Heart left ventricle (tissue), 16 donors: ENCODE measurements around the gene FLYWCH2. TPM values are rescaled to one million over a fixed set of nuclear protein-coding genes. Genes with fewer than 3 reads are reported as not detected.

Source experiments
- ATAC-seq, 4 donors: fragments of 200-7000 bp; cut with Tn5 transposase; one replicate each; pipeline ENCODE4 v1.9.1; 2020 to 2022; ENCODE audit warnings: moderate library complexity in 4 of 4, mild to moderate bottlenecking in 3 of 4, moderate number of reproducible peaks in 1 of 4
- DNase-seq, 5 donors: peaks; one replicate each; pipeline ENCODE4 v3.0.0-alpha.2; 2020
- H3K27ac ChIP-seq, 12 donors: fragments of 200-600 bp; sonication (generic) in 4 of 12; one replicate each; pipeline versions ENCODE4 v1.5.0 to v1.8.0; 2016 to 2022; ENCODE audit warnings: mild to moderate bottlenecking in 2 of 12
- H3K27me3 ChIP-seq, 9 donors: fragments of 200-600 bp; sonication (generic) in 2 of 9; one replicate each; pipeline versions ENCODE4 v1.5.1 to v1.8.0; 2016 to 2022; ENCODE audit warnings: mild to moderate bottlenecking in 3 of 9
- H3K36me3 ChIP-seq, 9 donors: fragments of 200-600 bp; sonication (generic) in 2 of 9; one replicate each; pipeline versions ENCODE4 v1.5.0 to v1.8.0; 2018 to 2022; ENCODE audit warnings: mild to moderate bottlenecking in 2 of 9
- H3K4me1 ChIP-seq, 12 donors: fragments of 200-600 bp; sonication (generic) in 4 of 12; one replicate each; pipeline versions ENCODE4 v1.5.0 to v1.8.0; 2016 to 2022; ENCODE audit warnings: mild to moderate bottlenecking in 3 of 12
- H3K4me3 ChIP-seq, 12 donors: fragments of 200-600 bp; sonication (generic) in 4 of 12; one replicate each; pipeline versions ENCODE4 v1.5.0 to v1.8.0; 2017 to 2022; ENCODE audit warnings: mild to moderate bottlenecking in 9 of 12, moderate library complexity in 4 of 12
- H3K9me3 ChIP-seq, 12 donors: fragments of 200-600 bp; sonication (generic) in 4 of 12; one replicate each; pipeline versions ENCODE4 v1.5.0 to v1.8.0; 2016 to 2022; ENCODE audit warnings: mild to moderate bottlenecking in 1 of 12
- POLR2A ChIP-seq, 2 donors: fragments of 450-650 bp; IDR thresholded peaks; one replicate each; pipeline ENCODE4 v1.6.1; 2017; ENCODE audit warnings: antibody characterized with exemption in 2 of 2, mild to moderate bottlenecking in 2 of 2, moderate library complexity in 2 of 2
- WGBS, 4 donors: extraction: QIAGEN DNeasy Blood & Tissue Kit in 2 of 4; methylation state at CpG; one replicate each; pipeline versions ENCODE4 v1.1.5 to v1.1.7; 2013 to 2018; 5-methylcytosine and 5-hydroxymethylcytosine counted together
- intact Hi-C, 10 donors: fragments of 100-400 bp; cut with DNase I; formaldehyde crosslinking; loops; one replicate each; pipeline versions ENCODE4 v1.11.1 to v1.14.2; 2022
- long read RNA-seq, 3 donors: library from polyadenylated mRNA; unstranded; transcript quantifications; one replicate each; pipeline ENCODE4 v2.0.0, GENCODE V29; 2020 to 2021
- polyA plus RNA-seq, 2 donors: library from polyadenylated mRNA; stranded (reverse); fragments of 200-250 nt; gene quantifications; one replicate each; pipeline ENCODE4 v1.2.3, GENCODE V29; 2013
- total RNA-seq, 9 donors: library from RNA; depleted of rRNA in 2 of 9; stranded (reverse); fragments of >200 nt in 2 of 9; fragmentation: NEBNext Ultra II Directional in 3 of 9; extraction: Animal tissue kit (Norgen Biotek cat#: 25700) in 3 of 9; gene quantifications; one replicate each; pipeline versions ENCODE4 v1.1.0 to v1.2.4, GENCODE V29; 2016 to 2023
- TF ChIP-seq, protein P1 (sequence below), 12 donors: fragments of 200-600 bp; sonication (generic) in 4 of 12; IDR thresholded peaks; one replicate each; pipeline versions ENCODE4 v1.5.0 to v1.8.0; 2018 to 2022; ENCODE audit warnings: antibody characterized with exemption in 12 of 12, mild to moderate bottlenecking in 5 of 12
- donor health status: ischemic (EF 13 %, LVEDD 7.1; RV severe dilation, severe dysfunction).
- donor health status: healthy with polysubstance abuse.
- donor health status: DM: no; HTN: yes; CAD: no.
- donor health status: DM: no; HTN: no; CAD: no.
- donor health status: ischemic (EF 25% LVEDD 6.9; RV normal size, moderate dysfunction).
- donor health status: ischemic (EF 25% LVEDD 5.7; RV mildly dilated, moderate dysfunction).
- donor health status: healthy.
- donor health status: DM: yes; HTN: yes; CAD: no.
- donor health status: ischemic (EF 35%, LVEDD 5.7; RV mildly dilated, moderate dysfunction).
- donor health status: nonischemic (EF 11% LVEDD 7.7; RV severe dilation, severe dysfunction).
- donor health status: DM: yes; HTN: yes; CAD: no.
- donor health status: PGD.
- donor health status: ischemic (EF 29% LVEDD 5.4; RV normal size, mild dysfunction).
- donor health status: nonischemic (EF 23%, LVEDD 6.1; RV moderate dilation, normal function).

The FLYWCH2 gene, protein sequence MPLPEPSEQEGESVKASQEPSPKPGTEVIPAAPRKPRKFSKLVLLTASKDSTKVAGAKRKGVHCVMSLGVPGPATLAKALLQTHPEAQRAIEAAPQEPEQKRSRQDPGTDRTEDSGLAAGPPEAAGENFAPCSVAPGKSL
- total RNA-seq = 10 to 100 TPM; 20.1 to 64.1 (median 22.6) TPM
- polyA plus RNA-seq = 10 to 100 TPM; 35.3 to 53.4 TPM
- long read RNA-seq, donor 1, transcript FLYWCH2-202 (4 exons, 1,036 nt) = major isoform, 21 of 26 reads
- long read RNA-seq, donor 1, partial matches to known transcripts = 1 of 26 reads
- long read RNA-seq, donor 1, other reads (novel, unspliced or antisense) = 3 of 26 reads
- long read RNA-seq, donor 2, transcript FLYWCH2-202 (4 exons, 1,036 nt) = major isoform, 44 of 51 reads
- long read RNA-seq, donor 2, partial matches to known transcripts = 0 of 51 reads
- long read RNA-seq, donor 2, other reads (novel, unspliced or antisense) = 7 of 51 reads
- long read RNA-seq, donor 3, transcript FLYWCH2-202 (4 exons, 1,036 nt) = major isoform, 20 of 29 reads
- long read RNA-seq, donor 3, partial matches to known transcripts = 2 of 29 reads
- long read RNA-seq, donor 3, other reads (novel, unspliced or antisense) = 6 of 29 reads

DNA sequence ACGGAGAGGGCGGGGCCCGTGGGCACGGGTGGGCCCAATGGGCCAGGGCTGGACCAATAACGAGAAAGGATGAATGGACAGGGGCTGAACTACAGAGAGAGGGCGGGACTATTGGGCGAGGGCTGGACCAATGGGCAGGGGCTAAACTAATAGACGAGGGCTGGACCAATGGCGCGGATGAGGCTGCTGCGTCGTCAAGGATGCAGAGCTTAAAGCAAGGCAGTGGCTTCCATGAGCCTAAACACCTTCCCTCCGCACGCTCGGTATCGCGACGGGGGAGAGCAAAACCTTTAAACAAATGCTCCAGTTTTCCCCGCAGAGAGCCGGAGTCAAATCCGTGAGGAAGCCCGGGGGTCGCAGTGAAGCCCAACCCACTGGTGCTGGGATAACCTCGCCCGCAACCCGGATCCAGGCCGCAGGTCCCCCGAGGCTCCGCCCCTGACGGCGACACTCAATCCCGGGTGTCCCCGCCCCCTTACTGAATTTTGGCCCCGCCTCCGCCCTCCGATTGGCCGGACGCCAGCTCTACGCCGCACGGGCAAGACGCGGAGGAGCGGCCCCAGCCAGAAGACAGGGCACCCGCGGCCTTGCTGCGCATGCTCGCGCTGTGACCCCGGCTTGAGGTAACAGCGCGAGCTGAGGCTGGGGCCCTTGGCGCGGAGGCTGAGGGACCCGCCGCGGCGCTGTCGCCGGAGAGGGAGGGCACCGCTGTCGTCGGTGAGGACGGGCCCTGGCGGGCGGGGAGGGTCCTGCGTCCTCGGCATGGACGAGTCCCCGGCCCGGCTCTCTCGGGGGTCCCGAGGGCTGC, at the start of gene FLYWCH2:
FLYWCH2 (plus strand) TSS at position 566 of the 808 bp plus-strand sequence. CDS start 13,235 bp downstream, outside the sequence.
- peak within 1 kb of the TSS; percentile 64 to 99 (median 88) for H3K4me3 ChIP-seq
- WGBS, 4 donors = 0% methylated on average over 34 to 73 of the region's 73 CpGs
- intact Hi-C loops = loop anchor here in 9 of 10 donors (2.0 kb wide), 2 partner anchors 20 to 22 kb away; no protein-coding TSS in a partner anchor
- peak; percentile 98 to 100 (median 99) for DNase-seq
- peak within 1 kb of the TSS; percentile 70 to 99 (median 96) for H3K27ac ChIP-seq
- peak; percentile 98 to 99 (median 98) for ATAC-seq
- peaks cover 0 to 16% (median 8%) of the 10 kb centered on the region in 12 donors for H3K4me1 ChIP-seq
- H3K27me3 ChIP-seq = no peaks in the 10 kb centered on the region
- TF ChIP-seq, protein P1, sequence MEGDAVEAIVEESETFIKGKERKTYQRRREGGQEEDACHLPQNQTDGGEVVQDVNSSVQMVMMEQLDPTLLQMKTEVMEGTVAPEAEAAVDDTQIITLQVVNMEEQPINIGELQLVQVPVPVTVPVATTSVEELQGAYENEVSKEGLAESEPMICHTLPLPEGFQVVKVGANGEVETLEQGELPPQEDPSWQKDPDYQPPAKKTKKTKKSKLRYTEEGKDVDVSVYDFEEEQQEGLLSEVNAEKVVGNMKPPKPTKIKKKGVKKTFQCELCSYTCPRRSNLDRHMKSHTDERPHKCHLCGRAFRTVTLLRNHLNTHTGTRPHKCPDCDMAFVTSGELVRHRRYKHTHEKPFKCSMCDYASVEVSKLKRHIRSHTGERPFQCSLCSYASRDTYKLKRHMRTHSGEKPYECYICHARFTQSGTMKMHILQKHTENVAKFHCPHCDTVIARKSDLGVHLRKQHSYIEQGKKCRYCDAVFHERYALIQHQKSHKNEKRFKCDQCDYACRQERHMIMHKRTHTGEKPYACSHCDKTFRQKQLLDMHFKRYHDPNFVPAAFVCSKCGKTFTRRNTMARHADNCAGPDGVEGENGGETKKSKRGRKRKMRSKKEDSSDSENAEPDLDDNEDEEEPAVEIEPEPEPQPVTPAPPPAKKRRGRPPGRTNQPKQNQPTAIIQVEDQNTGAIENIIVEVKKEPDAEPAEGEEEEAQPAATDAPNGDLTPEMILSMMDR (IDR thresholded peaks at IDR 0.05) = peak in 2 of 12 donors; percentile 13 to 18
- peak in 1 of 2 donors; percentile 73 for TF ChIP-seq POLR2A (IDR thresholded peaks at IDR 0.05)
- no peaks in the 10 kb centered on the region for H3K36me3 ChIP-seq
- peaks cover 0 to 4% (median 0%) of the 10 kb centered on the region in 12 donors for H3K9me3 ChIP-seq

DNA sequence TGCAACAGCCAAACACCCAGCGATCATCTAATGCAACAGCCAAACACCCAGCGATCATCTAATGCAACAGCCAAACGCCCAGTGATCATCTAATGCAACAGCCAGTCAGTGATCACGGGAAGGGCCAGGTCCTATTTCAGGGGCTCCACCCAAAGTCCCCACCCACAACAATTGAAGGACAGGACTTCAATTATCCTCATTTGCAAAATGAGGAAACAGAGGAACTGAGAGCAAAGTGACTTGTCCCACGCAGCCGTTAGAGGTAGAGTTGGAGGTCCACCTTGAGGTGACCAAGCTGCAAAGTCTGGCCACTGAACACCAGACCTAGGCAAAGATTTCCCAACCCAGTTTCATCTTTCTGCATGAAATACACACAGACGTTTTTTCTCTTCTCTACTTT, 49.2 kb upstream of the FLYWCH2 start:
- DNase-seq = no peak
- Histone ChIP-seq H3K4me3 (no peak overlapping the region), H3K36me3 (no peaks in the 10 kb centered on the region), H3K27ac (no peak overlapping the region), H3K4me1 (peaks cover 0 to 10% (median 0%) of the 10 kb centered on the region in 12 donors), H3K27me3 (peaks cover 0 to 15% (median 0%) of the 10 kb centered on the region in 9 donors), H3K9me3 (no peaks in the 10 kb centered on the region)
- WGBS, 4 donors = 57 to 79% (median 69%) methylated on average over 7 of the region's 7 CpGs
- intact Hi-C loops = loop anchor here in 1 of 10 donors (10.0 kb wide), 1 partner anchor 81 kb away; the partner anchor contains the start of gene FLYWCH1
- no peak for ATAC-seq
- no peak for TF ChIP-seq POLR2A (IDR thresholded peaks at IDR 0.05)
- TF ChIP-seq, protein P1 (IDR thresholded peaks at IDR 0.05) = no peak

DNA sequence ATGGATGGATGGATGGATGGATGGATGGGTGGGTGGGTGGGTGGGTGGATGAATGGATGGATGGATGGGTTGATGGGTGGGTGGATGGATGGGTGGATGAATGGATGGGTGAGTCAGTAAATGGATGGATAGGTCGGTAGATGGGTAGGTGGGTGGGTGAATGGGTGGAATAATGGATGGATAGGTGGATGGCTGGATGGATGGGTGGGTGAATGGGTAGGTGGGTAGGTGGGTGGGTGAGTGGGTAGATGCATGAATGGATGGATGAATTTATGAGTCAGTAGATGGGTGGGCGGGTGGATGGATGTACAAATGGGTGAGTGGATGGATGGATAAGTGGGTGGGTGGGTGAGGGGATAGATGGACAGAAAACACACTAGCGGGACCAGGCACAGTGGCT, 48.0 kb upstream of the FLYWCH2 start:
- Histone ChIP-seq H3K9me3 (no peaks in the 10 kb centered on the region), H3K27me3 (peaks cover 0 to 8% (median 0%) of the 10 kb centered on the region in 9 donors), H3K4me3 (no peak overlapping the region), H3K27ac (no peak overlapping the region), H3K4me1 (peaks cover 0 to 9% (median 0%) of the 10 kb centered on the region in 12 donors), H3K36me3 (no peaks in the 10 kb centered on the region)
- 85 to 89% (median 87%) methylated on average over 3 of the region's 3 CpGs for WGBS, 4 donors
- TF ChIP-seq, protein P1 (IDR thresholded peaks at IDR 0.05) = no peak
- TF ChIP-seq POLR2A (IDR thresholded peaks at IDR 0.05) = no peak
- intact Hi-C loops = loop anchor here in 1 of 10 donors (10.0 kb wide), 1 partner anchor 80 kb away; the partner anchor contains the start of gene FLYWCH1
- no peak for ATAC-seq
- no peak for DNase-seq
